D341Med (cell line): ENCODE results near the gene TMEM50B.
"Not testable (repeated sequence)": the region's sequence is repeated elsewhere in the genome, so short reads cannot be mapped to it uniquely, and the experiment has no call there.

ENCODE experiments used
- DNase-seq: peaks from one replicate; pipeline ENCODE4 v3.0.0; 2012; ENCODE audit warnings: low spot score

TMEM50B gene

GRCh38 chr21:33428669-33429068 is 51.1 kb downstream of the TMEM50B start:
- DNase-seq: no peak

DNA sequence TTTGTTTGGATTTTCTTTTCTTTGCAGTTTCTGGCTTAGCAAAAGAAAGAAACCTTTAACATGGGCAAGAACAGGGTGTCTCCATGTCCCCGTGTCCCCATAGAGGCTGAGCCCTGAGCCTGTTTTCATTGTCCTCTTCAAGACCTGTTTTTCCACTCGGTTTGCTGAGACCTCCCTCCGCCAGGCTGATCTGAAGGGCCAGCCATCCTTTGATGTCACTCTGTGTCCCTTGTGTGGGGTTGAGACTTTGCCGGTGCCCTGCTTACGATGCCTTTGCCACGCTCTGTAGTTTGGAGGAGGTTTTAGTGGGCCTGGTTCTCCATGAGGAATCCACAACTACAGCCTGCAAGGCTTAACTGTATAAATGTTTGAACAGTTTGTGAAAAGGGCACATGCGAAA is 52.7 kb downstream of the TMEM50B start:
- no peak for DNase-seq

GRCh38 chr21:33425825-33426224 is 53.9 kb downstream of the TMEM50B start:
- no peak for DNase-seq

DNA sequence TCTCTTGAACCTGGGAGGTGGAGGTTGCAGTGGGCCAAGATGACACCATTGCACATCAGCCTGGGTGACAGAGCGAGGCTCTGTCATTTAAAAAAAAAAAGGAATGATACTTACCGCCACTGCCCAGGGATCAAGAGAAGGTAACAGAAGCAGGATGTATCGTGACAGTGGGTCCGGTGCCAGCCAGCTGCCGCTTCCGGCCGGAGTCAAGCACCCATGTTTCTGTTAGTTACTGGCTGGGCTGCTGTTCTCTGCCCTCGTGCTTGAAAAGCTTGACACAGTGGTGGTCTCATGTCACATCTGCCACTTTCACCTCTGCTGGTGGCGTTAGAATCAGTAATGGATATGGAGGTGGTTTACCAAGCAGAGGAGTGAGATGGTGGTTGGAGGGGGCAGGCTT is 55.6 kb downstream of the TMEM50B start:
- DNase-seq: no peak

DNA sequence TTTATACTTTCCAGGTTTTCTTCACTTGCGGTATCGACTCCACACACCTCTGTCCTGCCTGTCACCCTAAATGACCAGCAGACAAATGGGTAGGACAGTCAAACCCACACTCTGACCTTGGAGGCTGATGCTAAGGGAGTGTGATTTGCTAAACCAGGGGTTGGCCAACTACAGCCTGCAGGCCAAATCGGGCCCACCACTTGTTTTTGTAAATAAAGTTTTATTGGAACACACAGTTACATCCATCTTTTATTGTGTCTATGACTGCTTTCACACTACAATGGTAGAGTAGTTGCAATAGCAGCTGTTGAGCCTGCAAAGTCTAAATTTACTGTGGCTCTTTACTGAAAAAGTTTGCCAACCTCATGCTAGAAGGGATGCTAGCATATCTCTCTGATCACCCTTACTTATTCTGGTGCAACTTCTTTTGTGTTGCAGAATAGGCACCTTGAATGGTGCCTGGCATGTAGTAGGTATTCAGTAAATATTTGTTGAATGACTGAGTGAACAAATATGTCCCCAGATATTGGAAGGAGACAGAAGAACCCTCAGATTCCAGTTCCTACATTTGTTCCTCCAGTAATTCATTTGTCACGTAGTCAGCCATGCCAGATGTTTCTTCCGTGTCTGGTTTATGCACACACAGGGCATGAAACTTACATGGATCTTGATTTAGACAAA is 57.9 kb downstream of the TMEM50B start:
- no peak for DNase-seq

GRCh38 chr21:33419538-33420123 is 60.1 kb downstream of the TMEM50B start:
- DNase-seq: no peak

DNA sequence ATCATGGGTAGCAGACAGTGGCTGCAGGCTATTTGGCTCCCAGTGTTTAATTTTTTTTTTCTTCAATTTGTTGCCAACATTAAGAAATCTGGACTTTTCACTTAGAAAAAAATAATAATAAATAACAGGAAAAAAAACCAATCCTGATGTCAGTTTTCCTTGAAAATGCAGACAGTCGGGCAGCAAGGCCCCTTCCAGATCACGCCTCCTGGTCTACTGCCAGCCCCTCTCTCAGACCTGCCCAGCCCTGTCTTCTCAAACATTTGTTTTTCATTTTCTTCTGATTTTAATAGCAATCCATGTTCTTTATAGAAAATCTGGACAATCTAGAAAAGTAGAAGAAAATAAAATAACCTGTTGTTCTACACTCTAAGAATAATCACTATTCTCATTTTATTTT is 61.1 kb downstream of the TMEM50B start:
- no peak for DNase-seq

DNA sequence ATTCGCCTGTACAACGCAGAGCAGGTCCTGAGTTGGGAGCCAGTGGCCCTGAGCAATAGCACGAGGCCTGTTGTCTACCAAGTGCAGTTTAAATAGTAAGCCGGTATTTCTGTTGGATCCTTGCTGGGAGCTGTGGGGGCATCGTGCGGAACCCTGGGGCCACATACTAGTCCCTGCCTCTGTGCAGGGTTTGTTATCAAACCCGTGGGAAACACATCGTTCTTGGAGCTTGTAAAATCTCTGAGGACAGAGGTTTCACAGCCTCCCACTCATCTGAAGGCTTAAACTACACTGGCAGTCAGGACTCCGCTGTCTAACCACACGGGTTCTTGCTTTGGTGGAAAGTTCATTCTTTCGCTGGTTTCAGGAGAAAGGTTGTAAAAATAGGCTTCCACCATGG is 64.8 kb downstream of the TMEM50B start:
- no peak for DNase-seq

DNA sequence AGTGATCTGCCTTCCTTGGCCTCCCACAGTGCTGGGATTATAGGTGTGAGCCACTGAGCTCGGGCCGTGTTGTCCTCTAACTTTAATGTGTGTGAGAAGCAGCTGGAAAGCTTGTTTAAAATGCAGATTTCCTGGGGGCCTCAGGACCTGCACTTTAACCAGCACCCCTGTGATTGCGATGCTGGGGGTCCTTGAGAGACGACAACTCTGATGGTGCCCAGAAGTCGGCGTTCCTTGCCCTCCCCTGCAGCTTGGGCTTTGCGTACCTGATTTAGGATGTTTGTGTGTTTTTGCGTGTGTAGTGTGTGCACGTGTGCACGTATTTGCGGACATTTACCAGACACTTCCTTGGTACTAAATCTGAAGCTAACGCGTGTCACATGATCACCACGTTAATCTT is 65.7 kb downstream of the TMEM50B start:
- DNase-seq: no peak

DNA sequence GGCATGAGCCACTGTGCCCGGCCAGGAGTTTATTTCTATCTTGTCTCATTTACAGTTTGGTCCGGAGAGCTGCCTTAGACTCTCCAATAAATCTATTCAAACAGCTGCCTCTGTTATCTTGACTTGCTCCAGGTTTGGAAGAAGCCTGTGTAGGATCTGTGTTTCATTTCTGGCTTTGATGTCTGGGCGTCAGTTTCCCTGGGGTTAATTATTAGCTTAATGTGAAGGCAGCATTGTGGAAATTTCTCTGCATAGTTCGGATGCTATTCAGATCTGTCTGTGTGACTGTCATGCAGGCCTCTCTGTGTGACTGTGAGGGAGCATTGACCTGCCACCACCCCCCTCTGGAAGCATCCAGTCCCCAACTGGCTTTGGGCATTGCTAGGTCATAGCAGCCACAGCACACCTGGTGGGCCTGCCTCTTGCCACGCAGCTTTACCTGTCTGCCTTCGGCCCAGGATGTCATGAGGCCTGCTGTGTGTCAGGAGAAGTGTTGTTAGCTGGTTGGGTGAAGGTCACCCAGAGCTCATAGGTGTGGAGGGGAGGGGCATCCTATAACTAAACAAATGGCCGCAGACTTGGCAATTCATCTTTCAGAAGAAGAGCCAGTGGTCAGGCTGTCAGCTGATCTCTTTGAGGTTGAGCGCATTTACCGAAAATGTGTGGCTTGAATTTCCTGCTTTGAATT is 66.8 kb downstream of the TMEM50B start:
- no peak for DNase-seq

GRCh38 chr21:33412439-33412831 is 67.3 kb downstream of the TMEM50B start:
- DNase-seq: not testable (repeated sequence)

GRCh38 chr21:33411949-33412430 is 67.8 kb downstream of the TMEM50B start:
- DNase-seq: no peak

GRCh38 chr21:33406493-33406892 is 73.3 kb downstream of the TMEM50B start:
- no peak for DNase-seq

DNA sequence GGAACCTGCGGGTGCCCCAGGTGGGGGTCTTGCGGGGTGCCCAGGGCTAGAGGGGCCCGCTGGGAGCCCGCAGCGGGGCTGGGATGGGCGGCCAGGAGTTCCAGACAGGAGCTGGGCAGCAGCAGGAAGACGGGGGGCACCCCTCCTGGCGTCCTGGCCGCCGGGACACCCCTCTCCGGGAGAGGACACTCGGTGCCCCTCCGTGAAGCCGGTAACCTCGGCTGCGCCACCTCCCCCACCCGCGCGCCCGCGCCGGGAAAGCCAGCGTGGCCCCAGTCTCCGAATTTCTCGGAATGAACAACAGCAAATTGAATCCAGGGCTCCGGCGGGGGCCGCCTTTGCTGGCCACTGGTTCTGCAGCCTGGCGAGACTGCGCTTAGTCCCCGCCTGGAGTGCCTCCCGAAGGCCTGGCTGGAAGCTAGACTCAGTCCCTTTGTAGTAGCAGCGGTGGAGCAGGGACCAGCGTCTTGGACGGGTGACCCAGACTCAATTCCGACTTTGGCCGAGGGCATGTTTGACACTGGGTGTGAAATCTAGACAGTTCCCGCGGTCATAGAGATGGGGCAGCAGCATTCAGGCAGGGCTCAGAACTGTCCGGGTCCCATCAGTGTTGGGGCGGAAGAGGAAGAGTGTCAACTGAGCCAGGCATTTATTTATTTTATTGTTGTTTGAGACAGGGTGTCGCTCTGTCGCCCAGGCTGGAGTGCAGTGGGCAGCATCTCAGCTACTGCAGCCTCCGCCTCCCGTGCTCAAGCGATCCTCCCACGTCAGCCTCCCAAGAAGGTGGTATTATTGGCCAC is 75.8 kb downstream of the TMEM50B start:
- peak; percentile 75 for DNase-seq

DNA sequence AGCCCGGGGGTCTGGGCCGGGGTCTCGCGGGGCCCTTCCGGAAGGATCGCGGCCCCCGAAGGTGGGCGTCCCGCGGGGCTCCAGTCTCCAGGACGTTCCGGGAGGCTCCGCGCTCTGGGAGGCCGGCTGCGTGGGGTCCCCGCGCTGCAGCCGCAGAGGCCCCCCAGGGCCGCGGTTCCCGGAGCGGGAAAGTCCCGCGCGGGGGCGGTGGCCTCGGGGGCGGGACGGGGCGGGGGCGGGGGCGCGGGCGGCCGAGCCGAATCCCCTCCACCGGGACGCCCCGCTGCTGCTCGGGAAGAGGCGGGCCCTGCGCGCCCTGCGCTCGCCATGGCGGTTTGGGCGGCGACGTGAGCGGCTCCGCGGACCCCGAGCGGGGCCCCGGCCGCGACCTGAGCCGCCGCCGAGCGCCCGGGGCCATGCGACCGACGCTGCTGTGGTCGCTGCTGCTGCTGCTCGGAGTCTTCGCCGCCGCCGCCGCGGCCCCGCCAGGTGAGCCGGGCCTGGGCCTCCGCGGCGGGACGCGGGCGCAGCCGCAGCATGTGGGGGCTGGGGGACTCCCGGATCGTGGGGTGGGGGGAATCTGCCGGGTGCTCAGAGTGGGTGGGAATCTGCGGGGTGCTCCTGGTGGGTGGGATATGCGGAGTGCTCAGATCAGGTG is 76.5 kb downstream of the TMEM50B start, which contains the start of gene IFNGR2:
Gene IFNGR2 (plus strand): TSS at position 286 of the 658 bp plus-strand sequence. CDS start 131 bp downstream, at position 417.
- DNase-seq: peak; percentile 87

DNA sequence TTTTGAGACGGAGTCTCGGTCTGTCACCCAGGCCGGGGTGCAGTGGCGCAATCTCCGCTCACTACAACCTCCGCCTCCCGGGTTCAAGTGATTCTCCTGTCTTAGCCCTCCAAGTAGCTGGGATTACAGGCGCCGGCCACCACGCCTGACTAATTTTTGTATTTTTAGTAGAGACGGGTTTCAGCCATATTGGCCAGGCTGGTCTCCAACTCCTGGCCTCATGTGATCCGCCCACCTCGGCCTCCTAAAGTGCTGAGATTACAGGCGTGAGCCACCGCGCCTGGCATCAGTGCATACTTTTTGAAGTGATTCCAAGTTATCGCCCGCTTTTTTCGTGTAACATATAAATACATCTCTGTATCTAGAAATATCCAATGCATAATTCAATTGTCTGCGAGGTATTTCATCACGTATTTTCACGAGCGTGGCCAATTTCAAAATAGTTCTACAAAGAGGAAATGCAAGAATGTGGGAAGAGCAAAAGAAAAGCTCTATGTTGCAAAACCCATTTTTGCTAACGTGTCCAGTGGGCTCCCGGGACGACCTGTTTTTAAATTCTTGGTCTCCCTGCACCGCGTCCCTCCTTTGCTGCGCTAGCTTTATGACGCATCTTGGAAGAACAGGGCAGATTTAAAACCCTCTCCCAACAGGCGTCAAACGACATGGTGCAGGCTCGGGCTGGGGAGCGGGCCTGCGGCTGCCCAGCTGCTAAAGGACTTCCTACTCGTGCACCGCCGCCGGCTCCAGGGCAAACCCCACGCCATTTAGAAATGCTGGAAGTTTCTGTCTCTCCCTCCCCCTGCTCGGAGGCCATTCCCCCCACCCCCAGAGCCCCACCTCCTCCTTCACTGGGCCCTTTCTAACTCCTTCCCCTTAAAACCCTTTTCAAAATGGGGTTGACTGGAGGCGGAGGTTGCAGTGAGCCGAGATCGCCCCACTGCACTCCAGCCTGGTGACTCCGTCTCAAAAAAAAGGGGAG is 77.5 kb downstream of the TMEM50B start:
- peak; percentile 54 for DNase-seq

- no peak for DNase-seq
Measured at GRCh38 chr21:33401630-33401992, 78.2 kb downstream of the TMEM50B start.
